Stimulated activated CD4-positive, alpha-beta T cell treated with anti-CD3 and anti-CD28 coated beads, Interleukin-4, amount 100 ng/mL, for 48 hours (primary cell): ENCODE measurements around the gene SENP3.

Experiments used
- DNase-seq, 2 donors: peaks; one replicate each; pipeline ENCODE4 v3.0.0-alpha.2; 2020; ENCODE audit warnings: low read depth in 2 of 2

Gene SENP3

GRCh38 chr17:7561589-7562207 lies at the start of gene SENP3:
Gene SENP3 (plus strand): TSS chr17:7561919. CDS start chr17:7563077, 1,158 bp downstream.
- DNase-seq = peak; percentile 86 to 90

- DNase-seq = no peak
These were observed 49.6 kb upstream of the SENP3 start for GRCh38 chr17:7512105-7512504.

GRCh38 chr17:7512824-7513540 lies 48.7 kb upstream of the SENP3 start:
- DNase-seq = no peak

- DNase-seq = no peak
These were observed 47.8 kb upstream of the SENP3 start for GRCh38 chr17:7513850-7514419.

GRCh38 chr17:7515911-7516610 lies 45.7 kb upstream of the SENP3 start:
- DNase-seq = no peak

GRCh38 chr17:7523033-7523432 lies 38.7 kb upstream of the SENP3 start:
- DNase-seq = peak; percentile 25 to 47

- DNase-seq = no peak
These were observed 32.9 kb upstream of the SENP3 start for GRCh38 chr17:7528842-7529241.

- DNase-seq = no peak
These were observed 31.5 kb upstream of the SENP3 start for GRCh38 chr17:7530023-7530900.

GRCh38 chr17:7538050-7538449 lies 23.7 kb upstream of the SENP3 start:
- no peak for DNase-seq

- no peak for DNase-seq
These were observed 22.7 kb upstream of the SENP3 start for GRCh38 chr17:7538891-7539545.

- no peak for DNase-seq
These were observed 20.6 kb upstream of the SENP3 start for GRCh38 chr17:7541074-7541621.

- DNase-seq = no peak
These were observed 16.8 kb upstream of the SENP3 start for GRCh38 chr17:7544911-7545310.

- DNase-seq = peak in 1 of 2 donors; percentile 34
These were observed 12.9 kb upstream of the SENP3 start, which contains the start of gene TNFSF12 for GRCh38 chr17:7548585-7549400. Gene TNFSF12 (plus strand): TSS chr17:7549058. CDS start chr17:7549154, 96 bp downstream.

GRCh38 chr17:7549401-7550055 lies 12.2 kb upstream of the SENP3 start:
- peak in 1 of 2 donors; percentile 34 for DNase-seq

GRCh38 chr17:7550344-7550743 lies 11.4 kb upstream of the SENP3 start:
- no peak for DNase-seq

GRCh38 chr17:7551396-7551795 lies 10.3 kb upstream of the SENP3 start:
- DNase-seq = no peak

- DNase-seq = no peak
These were observed 9.1 kb upstream of the SENP3 start for GRCh38 chr17:7552621-7553051.

GRCh38 chr17:7553356-7553755 lies 8.4 kb upstream of the SENP3 start:
- no peak for DNase-seq

- DNase-seq = no peak
These were observed 6.3 kb upstream of the SENP3 start for GRCh38 chr17:7555320-7555948.
